ENCODE measurements around the gene OXSR1.
"Not testable (repeated sequence)": the region's sequence is repeated elsewhere in the genome, so short reads cannot be mapped to it uniquely, and the experiment has no call there.

DNA sequence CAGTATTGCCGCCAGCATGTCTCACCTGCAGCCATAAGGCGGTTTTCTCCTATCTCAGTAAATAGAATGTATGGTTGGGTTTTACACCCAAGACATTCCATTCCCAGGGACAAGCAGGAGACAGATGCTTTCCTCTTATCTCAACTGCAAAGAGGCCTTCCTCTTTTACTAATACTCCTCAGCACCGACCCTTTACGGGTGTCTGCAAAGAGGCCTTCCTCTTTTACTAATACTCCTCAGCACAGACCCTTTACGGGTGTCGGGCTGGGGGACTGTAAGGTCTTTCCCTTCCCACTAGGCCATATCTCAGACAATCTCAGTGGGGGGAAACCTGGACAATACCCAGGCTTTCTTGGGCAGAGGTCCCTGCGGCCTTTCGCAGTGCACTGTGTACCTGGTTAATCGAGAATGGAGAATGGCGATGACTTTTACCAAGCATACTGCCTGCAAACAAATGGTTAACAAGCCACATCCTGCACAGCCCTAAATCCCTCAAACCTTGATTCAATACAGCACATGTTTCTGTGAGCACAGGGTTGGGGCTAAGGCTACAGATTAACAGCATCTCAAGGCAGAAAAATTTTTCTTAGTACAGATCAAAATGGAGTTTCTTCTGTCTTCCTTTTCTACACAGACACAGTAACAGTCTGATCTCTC is 29.6 kb upstream of the OXSR1 start:
- TF ChIP-seq POLR2A, CTCF (IDR thresholded peaks at IDR 0.05): not testable (repeated sequence)

Measured in esophagus squamous epithelium (tissue), 4 donors.